Mesodermal cell (in vitro differentiated cells): Measurements from ENCODE around the gene WNT6.

ENCODE experiments used
- H3K27ac ChIP-seq: 2 replicates; pipeline ENCODE4 v1.7.0; 2013; ENCODE audit warnings: mild to moderate bottlenecking, low read depth, low read length, moderate library complexity; ENCODE audit not compliant: severe bottlenecking
- H3K36me3 ChIP-seq: 2 replicates; pipeline ENCODE4 v1.7.1; 2013; ENCODE audit warnings: mild to moderate bottlenecking, low read length, moderate library complexity; ENCODE audit not compliant: control insufficient read depth, insufficient read depth
- H3K4me1 ChIP-seq: one replicate; pipeline ENCODE4 v1.7.1; 2013; ENCODE audit warnings: mild to moderate bottlenecking, low read length; ENCODE audit not compliant: insufficient read depth, control insufficient read depth, poor library complexity, severe bottlenecking
- H3K4me3 ChIP-seq: 2 replicates; pipeline ENCODE4 v1.7.0; 2013; ENCODE audit warnings: low read length, control low read depth, mild to moderate bottlenecking; ENCODE audit not compliant: insufficient read depth, poor library complexity, severe bottlenecking; ENCODE audit errors: extremely low read depth
- H3K9me3 ChIP-seq: 2 replicates; pipeline ENCODE4 v1.7.1; 2013; ENCODE audit warnings: mild to moderate bottlenecking, low read length, moderate library complexity; ENCODE audit not compliant: control insufficient read depth
- WGBS, 2 experiments: methylation state at CpG; one replicate each; pipeline ENCODE4 v1.1.5; 2013; ENCODE audit warnings: missing lambda C conversion rate in 2 of 2; ENCODE audit not compliant: insufficient coverage in 2 of 2; 5-methylcytosine and 5-hydroxymethylcytosine counted together

Gene WNT6

GRCh38 chr2:218885981-218886947 lies 26.7 kb downstream of the WNT6 start:
- H3K9me3 ChIP-seq: no peaks in the 10 kb centered on the region
- 53 to 88% methylated on average over 3 to 8 of the region's 12 CpGs for WGBS, 2 experiments
- H3K27ac ChIP-seq: no peak overlapping the region
- no peak overlapping the region for H3K4me3 ChIP-seq
- no peaks in the 10 kb centered on the region for H3K36me3 ChIP-seq
- peaks cover 4% of the 10 kb centered on the region for H3K4me1 ChIP-seq

GRCh38 chr2:218887079-218887478 lies 27.5 kb downstream of the WNT6 start:
- no peak overlapping the region for H3K27ac ChIP-seq
- no peak overlapping the region for H3K4me3 ChIP-seq
- H3K4me1 ChIP-seq: peaks cover 4% of the 10 kb centered on the region
- H3K36me3 ChIP-seq: no peaks in the 10 kb centered on the region
- no peaks in the 10 kb centered on the region for H3K9me3 ChIP-seq
- WGBS, 2 experiments: 88 to 92% methylated on average over 3 of the region's 3 CpGs

- WGBS, 2 experiments: 68 to 71% methylated on average over 4 of the region's 5 CpGs
- no peaks in the 10 kb centered on the region for H3K4me1 ChIP-seq
- H3K36me3 ChIP-seq: no peaks in the 10 kb centered on the region
- H3K9me3 ChIP-seq: no peaks in the 10 kb centered on the region
- H3K27ac ChIP-seq: no peak overlapping the region
- no peak overlapping the region for H3K4me3 ChIP-seq
These were observed 28.7 kb downstream of the WNT6 start for GRCh38 chr2:218888341-218888740.

- Histone ChIP-seq H3K36me3 (no peaks in the 10 kb centered on the region), H3K9me3 (no peaks in the 10 kb centered on the region), H3K27ac (no peak overlapping the region), H3K4me3 (no peak overlapping the region), H3K4me1 (no peaks in the 10 kb centered on the region)
- WGBS, 2 experiments: 89 to 95% methylated on average over 23 of the region's 23 CpGs
These were observed 30.3 kb downstream of the WNT6 start for GRCh38 chr2:218889937-218890336.

- WGBS, 2 experiments: 78% methylated on average over 3 of the region's 3 CpGs
These were observed 30.8 kb downstream of the WNT6 start for GRCh38 chr2:218890369-218890768.

GRCh38 chr2:218891275-218892135 lies 31.9 kb downstream of the WNT6 start:
- no peak overlapping the region for H3K4me3 ChIP-seq
- no peak overlapping the region for H3K27ac ChIP-seq
- no peaks in the 10 kb centered on the region for H3K36me3 ChIP-seq
- peaks cover 3% of the 10 kb centered on the region for H3K4me1 ChIP-seq
- WGBS, 2 experiments: 67 to 79% methylated on average over 12 to 18 of the region's 19 CpGs
- H3K9me3 ChIP-seq: no peaks in the 10 kb centered on the region

More at GRCh38 chr2:218890369-218890768, 30.8 kb downstream of the WNT6 start:
- Histone ChIP-seq H3K4me3 (no peak overlapping the region), H3K9me3 (no peaks in the 10 kb centered on the region), H3K27ac (no peak overlapping the region), H3K4me1 (peaks cover under 1% of the 10 kb centered on the region), H3K36me3 (no peaks in the 10 kb centered on the region)

GRCh38 chr2:218892693-218893348 lies 33.2 kb downstream of the WNT6 start:
- H3K4me1 ChIP-seq: peaks cover 12% of the 10 kb centered on the region
- H3K9me3 ChIP-seq: no peaks in the 10 kb centered on the region
- WGBS, 2 experiments: 2% methylated on average over 68 to 69 of the region's 72 CpGs
- H3K27ac ChIP-seq: no peak overlapping the region
- no peak overlapping the region for H3K4me3 ChIP-seq
- H3K36me3 ChIP-seq: no peaks in the 10 kb centered on the region

GRCh38 chr2:218893349-218894150 lies 33.9 kb downstream of the WNT6 start:
- H3K4me1 ChIP-seq: peaks cover 12% of the 10 kb centered on the region
- no peak overlapping the region for H3K27ac ChIP-seq
- no peak overlapping the region for H3K4me3 ChIP-seq
- H3K36me3 ChIP-seq: no peaks in the 10 kb centered on the region
- no peaks in the 10 kb centered on the region for H3K9me3 ChIP-seq
- WGBS, 2 experiments: 43 to 49% methylated on average over 3 to 6 of the region's 10 CpGs

- H3K36me3 ChIP-seq: no peaks in the 10 kb centered on the region
- H3K4me3 ChIP-seq: no peak overlapping the region
- peaks cover 12% of the 10 kb centered on the region for H3K4me1 ChIP-seq
- 58 to 63% methylated on average over 11 of the region's 12 CpGs for WGBS, 2 experiments
- H3K9me3 ChIP-seq: no peaks in the 10 kb centered on the region
- H3K27ac ChIP-seq: no peak overlapping the region
These were observed 34.7 kb downstream of the WNT6 start for GRCh38 chr2:218894151-218894879.
